Fibroblast of lung (primary cell): ENCODE results near the gene TGFBR2. TPM values are rescaled to one million over a fixed set of nuclear protein-coding genes. Genes with fewer than 3 reads are reported as not detected.

Source experiments
- DNase-seq, 2 donors: peaks; one replicate each; pipeline versions ENCODE4 v3.0.0 to v3.0.0-alpha.2; 2010; ENCODE audit warnings: low read depth in 2 of 2
- H2AFZ ChIP-seq: 2 replicates; pipeline ENCODE4 v1.5.1; 2012; ENCODE audit warnings: low read length, control low read depth, inconsistent platforms
- H3K27ac ChIP-seq: 2 replicates; pipeline ENCODE4 v1.5.1; 2011; ENCODE audit warnings: low read length, control low read depth; ENCODE audit not compliant: insufficient read depth
- H3K27me3 ChIP-seq: 2 replicates; pipeline ENCODE4 v1.5.1; 2011; ENCODE audit warnings: mild to moderate bottlenecking, low read length; ENCODE audit not compliant: control insufficient read depth, insufficient read depth
- H3K36me3 ChIP-seq: 2 replicates; pipeline ENCODE4 v1.5.1; 2011; ENCODE audit warnings: low read length; ENCODE audit not compliant: control insufficient read depth, insufficient read depth
- H3K4me1 ChIP-seq: 2 replicates; pipeline ENCODE4 v1.5.1; 2011; ENCODE audit warnings: low read length; ENCODE audit not compliant: control insufficient read depth, insufficient read depth; ENCODE audit errors: extremely low read depth
- H3K4me2 ChIP-seq: 2 replicates; pipeline ENCODE4 v1.5.1; 2011; ENCODE audit warnings: low read length, control low read depth; ENCODE audit not compliant: insufficient read depth; ENCODE audit errors: extremely low read depth
- H3K4me3 ChIP-seq, 4 experiments: fragments of 200-600 bp in 1 of 4; sonication (generic) in 1 of 4; replicated peaks in 1 of 4; 2 replicates each; pipeline ENCODE4 v1.5.1; 2011 to 2016; ENCODE audit warnings: low read length in 4 of 4, low read depth in 3 of 4, mild to moderate bottlenecking in 3 of 4, control low read depth in 2 of 4, inconsistent platforms in 1 of 4, mixed read lengths in 1 of 4; ENCODE audit not compliant: insufficient read depth in 1 of 4; ENCODE audit errors: control extremely low read depth in 1 of 4
- H3K79me2 ChIP-seq: 2 replicates; pipeline ENCODE4 v1.5.1; 2012; ENCODE audit warnings: mild to moderate bottlenecking, low read length, inconsistent platforms; ENCODE audit not compliant: control insufficient read depth, insufficient read depth
- H3K9ac ChIP-seq: 2 replicates; pipeline ENCODE4 v1.5.1; 2011; ENCODE audit warnings: mild to moderate bottlenecking, low read length, control low read depth; ENCODE audit not compliant: insufficient read depth
- H3K9me3 ChIP-seq: 2 replicates; pipeline ENCODE4 v1.5.1; 2012; ENCODE audit warnings: low read depth, low read length; ENCODE audit not compliant: control insufficient read depth, insufficient read depth
- H4K20me1 ChIP-seq: 2 replicates; pipeline ENCODE4 v1.5.1; 2011; ENCODE audit warnings: low read length; ENCODE audit not compliant: control insufficient read depth, insufficient read depth; ENCODE audit errors: extremely low read depth
- EZH2 ChIP-seq: IDR thresholded peaks from 2 replicates; pipeline ENCODE4 v1.5.1; 2012; ENCODE audit warnings: low read length, control low read depth, mild to moderate bottlenecking; ENCODE audit errors: missing control alignments
- polyA plus RNA-seq, 2 donors: library from polyadenylated mRNA; depleted of rRNA in 1 of 2; stranded (reverse) in 1 of 2; unstranded in 1 of 2; fragments of >200 nt; gene quantifications; 2 replicates each; pipeline ENCODE4 v1.2.1, GENCODE V29; 2011 to 2012; ENCODE audit warnings: missing spikeins in 1 of 2
- total RNA-seq: library from RNA; depleted of rRNA; stranded (reverse); fragments of >200 nt; gene quantifications from 2 replicates; pipeline ENCODE4 v1.2.1, GENCODE V29; 2014
- TF ChIP-seq, protein P1 (sequence below), 2 donors: IDR thresholded peaks in 1 of 2; conservative IDR thresholded peaks in 1 of 2; 1 replicate in 1 of 2; 2 replicates in 1 of 2; pipeline ENCODE4 v1.5.1; 2011 to 2012; ENCODE audit warnings: low read length in 2 of 2, control low read depth in 1 of 2, inconsistent platforms in 1 of 2, low read depth in 1 of 2, mild to moderate bottlenecking in 1 of 2

TGFBR2 gene
- total and polyA plus RNA-seq, 2 donors (not counting 1 experiment from before 2014, with no cell fraction given) = 93.0 to 126 TPM

GRCh38 chr3:30687930-30688570, 81.6 kb downstream of the TGFBR2 start:
- DNase-seq = no peak
- Histone ChIP-seq H3K4me3 (no peak overlapping the region), H3K79me2 (peaks cover 4% of the 10 kb centered on the region), H3K9me3 (no peaks in the 10 kb centered on the region), H2AFZ (no peak overlapping the region), H4K20me1 (no peaks in the 10 kb centered on the region), H3K27ac (no peak overlapping the region), H3K4me1 (peaks cover 15% of the 10 kb centered on the region), H3K9ac (no peak overlapping the region), H3K4me2 (no peak overlapping the region), H3K36me3 (peaks cover 8% of the 10 kb centered on the region), H3K27me3 (no peaks in the 10 kb centered on the region)
- TF ChIP-seq EZH2 = no peak
- TF ChIP-seq, protein P1, sequence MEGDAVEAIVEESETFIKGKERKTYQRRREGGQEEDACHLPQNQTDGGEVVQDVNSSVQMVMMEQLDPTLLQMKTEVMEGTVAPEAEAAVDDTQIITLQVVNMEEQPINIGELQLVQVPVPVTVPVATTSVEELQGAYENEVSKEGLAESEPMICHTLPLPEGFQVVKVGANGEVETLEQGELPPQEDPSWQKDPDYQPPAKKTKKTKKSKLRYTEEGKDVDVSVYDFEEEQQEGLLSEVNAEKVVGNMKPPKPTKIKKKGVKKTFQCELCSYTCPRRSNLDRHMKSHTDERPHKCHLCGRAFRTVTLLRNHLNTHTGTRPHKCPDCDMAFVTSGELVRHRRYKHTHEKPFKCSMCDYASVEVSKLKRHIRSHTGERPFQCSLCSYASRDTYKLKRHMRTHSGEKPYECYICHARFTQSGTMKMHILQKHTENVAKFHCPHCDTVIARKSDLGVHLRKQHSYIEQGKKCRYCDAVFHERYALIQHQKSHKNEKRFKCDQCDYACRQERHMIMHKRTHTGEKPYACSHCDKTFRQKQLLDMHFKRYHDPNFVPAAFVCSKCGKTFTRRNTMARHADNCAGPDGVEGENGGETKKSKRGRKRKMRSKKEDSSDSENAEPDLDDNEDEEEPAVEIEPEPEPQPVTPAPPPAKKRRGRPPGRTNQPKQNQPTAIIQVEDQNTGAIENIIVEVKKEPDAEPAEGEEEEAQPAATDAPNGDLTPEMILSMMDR (conservative IDR thresholded peaks at IDR 0.05 in 1 of 2, IDR thresholded peaks at IDR 0.05 in 1 of 2; ENCODE audit: low read depth in 1 of 2, low read length in 2 of 2) = no peak

DNA sequence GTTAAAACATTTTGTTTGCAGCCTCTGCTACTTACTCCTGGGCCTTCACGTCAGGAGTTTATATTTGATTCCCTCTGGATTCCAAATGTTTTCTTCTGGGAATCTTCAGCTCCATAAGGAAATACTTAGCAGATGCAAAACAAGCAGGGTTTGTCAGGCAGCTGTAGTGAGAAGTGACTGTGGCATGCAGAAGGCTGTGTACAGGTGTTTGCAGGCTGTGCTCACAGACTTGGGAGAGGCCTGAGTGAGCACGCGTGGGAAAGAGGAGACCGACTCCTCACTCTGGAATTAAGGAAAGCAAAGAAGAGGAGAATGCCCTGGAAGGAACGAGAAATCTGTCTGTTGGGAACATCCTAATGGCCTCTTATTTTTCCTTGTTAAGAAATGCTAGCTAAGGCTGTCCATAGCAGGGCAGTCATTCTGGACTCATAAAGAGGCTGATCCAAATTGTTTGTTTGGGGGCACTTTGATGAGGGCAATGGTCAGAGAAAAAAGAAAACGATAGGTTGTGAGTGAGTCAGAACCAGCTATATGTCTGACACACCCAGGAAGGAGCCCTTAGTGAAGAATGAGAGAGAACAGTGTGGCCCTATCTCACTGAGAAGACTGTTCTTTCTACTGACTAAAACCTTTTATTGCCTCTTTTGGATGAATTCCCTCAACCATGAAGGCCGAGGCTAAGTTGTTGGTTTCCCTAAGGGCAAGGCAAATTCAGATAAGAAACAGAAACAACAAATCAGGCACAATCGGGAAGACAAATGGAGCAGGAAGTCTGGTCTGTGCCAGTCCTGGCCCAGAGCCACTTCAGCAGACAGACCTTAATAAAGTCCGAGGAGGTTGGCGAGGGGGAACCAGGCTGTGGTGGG, 82.6 kb downstream of the TGFBR2 start:
- H3K4me3 ChIP-seq = no peak overlapping the region

DNA sequence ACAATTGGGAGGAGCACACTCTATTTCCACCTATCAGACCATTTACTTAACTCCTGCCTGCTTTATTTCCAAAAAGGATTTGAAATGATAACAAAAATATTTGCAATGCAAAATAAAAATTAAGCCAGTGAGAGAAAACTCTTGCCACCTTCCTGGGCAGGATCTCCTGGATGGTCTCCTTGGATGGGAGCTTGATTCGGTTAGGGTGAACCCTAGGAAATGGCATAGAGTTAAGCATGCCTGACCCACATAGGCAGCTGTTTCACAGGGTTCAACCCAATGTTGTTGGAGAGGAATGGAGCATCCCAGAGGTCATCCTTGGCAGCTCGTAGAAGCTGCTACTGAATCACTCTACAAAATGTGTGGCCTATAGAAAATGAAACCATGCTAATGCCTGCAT, 83.8 kb downstream of the TGFBR2 start:
- H3K27ac ChIP-seq = no peak overlapping the region
- H3K9me3 ChIP-seq = no peaks in the 10 kb centered on the region
- H2AFZ ChIP-seq = no peak overlapping the region
- no peak overlapping the region for H3K9ac ChIP-seq
- no peak overlapping the region for H3K4me3 ChIP-seq
- H3K79me2 ChIP-seq = no peaks in the 10 kb centered on the region
- TF ChIP-seq, protein P1 (conservative IDR thresholded peaks at IDR 0.05 in 1 of 2, IDR thresholded peaks at IDR 0.05 in 1 of 2; ENCODE audit: low read depth in 1 of 2, low read length in 2 of 2) = no peak
- no peak for TF ChIP-seq EZH2
- no peaks in the 10 kb centered on the region for H3K27me3 ChIP-seq
- DNase-seq = no peak
- H4K20me1 ChIP-seq = no peaks in the 10 kb centered on the region
- no peak overlapping the region for H3K4me2 ChIP-seq
- peaks cover 8% of the 10 kb centered on the region for H3K36me3 ChIP-seq
- H3K4me1 ChIP-seq = peaks cover 13% of the 10 kb centered on the region

More for the DNA sequence above, 82.6 kb downstream of the TGFBR2 start:
- no peak overlapping the region for H3K9ac ChIP-seq
- peaks cover 6% of the 10 kb centered on the region for H3K36me3 ChIP-seq
- H3K9me3 ChIP-seq = no peaks in the 10 kb centered on the region
- H3K4me2 ChIP-seq = peak overlapping the region; percentile 64
- H4K20me1 ChIP-seq = no peaks in the 10 kb centered on the region
- peak; percentile 59 to 70 for DNase-seq
- peak overlapping the region; percentile 65 for H3K27ac ChIP-seq
- no peaks in the 10 kb centered on the region for H3K27me3 ChIP-seq
- peaks cover 13% of the 10 kb centered on the region for H3K4me1 ChIP-seq
- peaks cover under 1% of the 10 kb centered on the region for H3K79me2 ChIP-seq
- no peak overlapping the region for H2AFZ ChIP-seq
- no peak for TF ChIP-seq EZH2
- TF ChIP-seq, protein P1 (conservative IDR thresholded peaks at IDR 0.05 in 1 of 2, IDR thresholded peaks at IDR 0.05 in 1 of 2; ENCODE audit: low read depth in 1 of 2, low read length in 2 of 2) = no peak
